Measurements from ENCODE around the gene CKAP2L.

CKAP2L gene

DNA sequence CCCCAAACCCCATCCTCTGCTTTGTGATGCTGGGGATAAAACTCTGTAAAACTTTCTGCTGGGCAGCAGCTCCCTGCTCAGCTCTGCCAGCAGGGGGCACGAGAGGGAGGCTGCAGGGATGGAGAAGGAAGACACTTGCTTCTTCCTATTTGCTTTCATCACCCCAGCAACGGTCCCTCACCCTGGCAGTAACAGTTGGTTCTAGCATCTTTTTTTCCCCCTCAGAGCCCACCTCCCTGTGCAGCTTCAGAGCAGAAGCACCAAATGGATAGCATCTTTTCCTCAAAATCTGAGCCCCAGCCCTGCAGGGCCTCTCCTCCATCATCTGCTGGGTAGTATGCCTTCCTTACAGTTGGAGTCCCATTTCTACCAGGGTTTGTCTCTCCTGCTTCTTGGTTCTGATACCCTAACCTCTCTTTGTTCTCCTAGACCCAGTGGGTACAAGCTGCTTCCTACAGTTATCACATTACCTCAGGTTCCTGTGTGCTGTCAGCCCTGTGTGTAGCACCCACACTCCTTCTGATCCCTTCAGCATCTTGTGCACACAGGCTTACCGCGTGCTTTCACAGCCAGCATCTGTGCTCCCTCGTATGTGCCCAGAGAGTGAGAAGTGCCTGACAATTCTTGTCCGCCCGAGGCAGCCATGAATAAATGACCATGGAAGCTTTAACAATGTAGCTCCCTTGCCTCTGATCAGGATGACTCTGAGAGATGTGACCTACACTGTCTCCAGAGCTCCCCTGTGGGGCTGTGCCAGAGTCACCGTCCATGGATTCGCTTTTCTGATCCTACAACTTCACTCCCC is 14.5 kb downstream of the CKAP2L start:
- Mint-ChIP-seq H3K27me3 (ENCODE audit: low read depth) (no peaks in the 10 kb centered on the region), H3K36me3 (ENCODE audit: low read depth) (peaks cover 21% of the 10 kb centered on the region), H3K9me3 (no peaks in the 10 kb centered on the region)

DNA sequence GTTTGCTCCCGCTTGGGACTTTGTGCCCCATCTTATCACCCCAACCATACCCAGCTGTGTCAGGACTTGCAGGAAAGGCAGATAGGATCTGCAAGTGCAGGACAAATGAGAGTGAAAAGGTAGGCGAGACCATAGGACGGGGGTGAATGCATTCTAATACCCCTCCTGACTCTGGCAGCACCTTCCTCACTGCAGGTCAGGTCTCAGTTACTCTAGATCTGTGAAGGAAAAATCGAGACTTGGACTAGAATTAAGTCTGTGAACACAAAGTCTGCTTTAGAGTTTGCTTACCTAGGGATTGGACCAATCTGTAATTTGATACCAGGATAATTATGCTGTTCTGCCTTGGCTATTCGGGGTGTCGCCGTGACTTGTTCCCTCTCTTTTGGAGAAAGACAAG is 23.9 kb downstream of the CKAP2L start:
- Mint-ChIP-seq H3K27ac (no peak overlapping the region), H3K27me3 (ENCODE audit: low read depth) (no peaks in the 10 kb centered on the region), H3K4me1 (no peaks in the 10 kb centered on the region), H3K4me3 (no peak overlapping the region), H3K36me3 (ENCODE audit: low read depth) (peaks cover 37% of the 10 kb centered on the region), H3K9me3 (no peaks in the 10 kb centered on the region)
- TF ChIP-seq, protein P1, sequence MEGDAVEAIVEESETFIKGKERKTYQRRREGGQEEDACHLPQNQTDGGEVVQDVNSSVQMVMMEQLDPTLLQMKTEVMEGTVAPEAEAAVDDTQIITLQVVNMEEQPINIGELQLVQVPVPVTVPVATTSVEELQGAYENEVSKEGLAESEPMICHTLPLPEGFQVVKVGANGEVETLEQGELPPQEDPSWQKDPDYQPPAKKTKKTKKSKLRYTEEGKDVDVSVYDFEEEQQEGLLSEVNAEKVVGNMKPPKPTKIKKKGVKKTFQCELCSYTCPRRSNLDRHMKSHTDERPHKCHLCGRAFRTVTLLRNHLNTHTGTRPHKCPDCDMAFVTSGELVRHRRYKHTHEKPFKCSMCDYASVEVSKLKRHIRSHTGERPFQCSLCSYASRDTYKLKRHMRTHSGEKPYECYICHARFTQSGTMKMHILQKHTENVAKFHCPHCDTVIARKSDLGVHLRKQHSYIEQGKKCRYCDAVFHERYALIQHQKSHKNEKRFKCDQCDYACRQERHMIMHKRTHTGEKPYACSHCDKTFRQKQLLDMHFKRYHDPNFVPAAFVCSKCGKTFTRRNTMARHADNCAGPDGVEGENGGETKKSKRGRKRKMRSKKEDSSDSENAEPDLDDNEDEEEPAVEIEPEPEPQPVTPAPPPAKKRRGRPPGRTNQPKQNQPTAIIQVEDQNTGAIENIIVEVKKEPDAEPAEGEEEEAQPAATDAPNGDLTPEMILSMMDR (IDR thresholded peaks at IDR 0.05; ENCODE audit: unreplicated experiment in 3 of 3) = no peak

More for the DNA sequence above, 14.5 kb downstream of the CKAP2L start:
- TF ChIP-seq, protein P1 (IDR thresholded peaks at IDR 0.05; ENCODE audit: unreplicated experiment in 3 of 3) = peak; percentile 84 to 85 (median 84)
- peak overlapping the region in 1 of 3 experiments; percentile 12 for H3K27ac Mint-ChIP-seq
- H3K4me1 Mint-ChIP-seq = no peaks in the 10 kb centered on the region
- no peak overlapping the region for H3K4me3 Mint-ChIP-seq

DNA sequence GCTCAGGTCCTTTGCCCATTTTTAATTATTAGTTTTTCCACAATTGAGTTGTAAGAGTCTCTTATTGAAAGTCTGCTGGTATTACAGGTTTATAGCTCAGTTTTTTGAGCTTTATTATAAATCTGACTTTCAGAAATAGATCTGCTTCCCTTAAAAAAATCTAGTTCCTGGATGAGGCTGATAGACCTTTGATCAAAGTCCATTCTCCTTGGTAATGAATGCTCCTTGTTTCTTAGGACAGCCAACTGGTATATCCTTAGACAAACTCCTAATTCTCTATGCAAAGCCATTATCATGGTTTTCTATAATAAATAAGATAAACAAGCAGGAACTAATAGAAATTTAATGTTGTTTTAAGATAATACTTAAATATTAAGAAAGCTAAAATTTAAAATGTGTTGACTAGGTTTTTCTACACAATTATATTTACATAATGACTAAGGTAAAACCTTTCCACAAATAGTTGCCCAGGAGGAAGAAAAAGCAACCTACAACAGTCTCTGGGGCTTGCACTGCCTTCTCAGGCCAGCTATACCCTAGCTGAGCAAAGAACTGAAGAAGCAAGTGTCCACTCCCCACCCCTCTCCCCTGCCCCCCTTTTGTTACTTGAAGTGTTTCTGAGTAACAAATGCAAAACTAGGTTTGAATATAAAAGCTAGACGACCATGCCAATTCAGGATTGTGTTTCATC is 26.7 kb downstream of the CKAP2L start:
- no peak overlapping the region for H3K27ac Mint-ChIP-seq
- H3K36me3 Mint-ChIP-seq (ENCODE audit: low read depth) = peaks cover 26% of the 10 kb centered on the region
- H3K4me1 Mint-ChIP-seq = no peaks in the 10 kb centered on the region
- no peak overlapping the region for H3K4me3 Mint-ChIP-seq
- no peaks in the 10 kb centered on the region for H3K9me3 Mint-ChIP-seq
- TF ChIP-seq, protein P1 (IDR thresholded peaks at IDR 0.05; ENCODE audit: unreplicated experiment in 3 of 3) = no peak
- no peaks in the 10 kb centered on the region for H3K27me3 Mint-ChIP-seq (ENCODE audit: low read depth)

DNA sequence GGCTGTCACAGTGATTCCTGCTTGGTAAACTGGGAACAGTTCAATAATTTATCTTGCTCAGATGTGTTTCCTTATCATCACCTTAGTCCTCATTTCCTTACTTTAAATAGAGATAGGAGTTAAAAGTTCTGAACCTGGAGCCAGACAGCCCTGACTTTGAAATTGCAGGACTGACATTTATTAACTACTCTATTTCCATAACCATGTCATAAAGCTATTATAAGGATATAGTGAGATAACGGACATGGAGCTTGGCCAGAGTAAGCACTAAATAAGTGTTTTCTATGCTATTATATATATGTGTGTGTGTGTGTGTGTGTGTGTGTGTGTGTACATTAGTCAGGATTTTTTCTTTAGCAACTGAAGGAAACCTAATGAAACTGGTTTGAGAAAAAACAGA is 30.5 kb downstream of the CKAP2L start:
- no peaks in the 10 kb centered on the region for H3K9me3 Mint-ChIP-seq
- peaks cover 3% of the 10 kb centered on the region for H3K36me3 Mint-ChIP-seq (ENCODE audit: low read depth)
- no peak overlapping the region for H3K27ac Mint-ChIP-seq
- TF ChIP-seq, protein P1 (IDR thresholded peaks at IDR 0.05; ENCODE audit: unreplicated experiment in 3 of 3) = no peak
- no peak overlapping the region for H3K4me3 Mint-ChIP-seq
- no peaks in the 10 kb centered on the region for H3K4me1 Mint-ChIP-seq
- H3K27me3 Mint-ChIP-seq (ENCODE audit: low read depth) = peaks cover 7% of the 10 kb centered on the region

DNA sequence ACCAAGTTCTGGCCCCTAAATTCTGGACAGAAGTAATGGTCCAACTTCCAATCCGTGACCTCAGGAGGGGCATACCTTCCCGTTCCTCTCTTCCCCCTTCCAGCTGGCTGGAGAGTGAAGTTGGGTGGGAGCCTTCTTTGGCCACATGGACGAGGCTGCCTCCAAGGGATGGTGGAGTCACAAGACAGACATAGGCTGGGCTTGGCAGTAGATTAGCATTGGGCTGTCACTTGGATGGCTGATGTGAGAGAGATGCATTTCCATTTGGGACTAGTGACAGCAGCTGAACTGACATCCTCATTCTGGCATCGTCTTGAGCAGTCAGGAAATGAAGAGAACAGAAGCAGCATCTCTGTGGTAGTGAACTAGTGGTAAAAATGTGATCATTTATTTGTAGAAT is 31.0 kb downstream of the CKAP2L start:
- H3K4me3 Mint-ChIP-seq = no peak overlapping the region
- no peaks in the 10 kb centered on the region for H3K9me3 Mint-ChIP-seq
- H3K27ac Mint-ChIP-seq = no peak overlapping the region
- no peaks in the 10 kb centered on the region for H3K36me3 Mint-ChIP-seq (ENCODE audit: low read depth)
- H3K27me3 Mint-ChIP-seq (ENCODE audit: low read depth) = peaks cover 11% of the 10 kb centered on the region
- no peaks in the 10 kb centered on the region for H3K4me1 Mint-ChIP-seq
- TF ChIP-seq, protein P1 (IDR thresholded peaks at IDR 0.05; ENCODE audit: unreplicated experiment in 3 of 3) = no peak
